HG02642 (cell line): ENCODE measurements around the gene RALGAPA2.
A peak's percentile ranks its signal among the peaks of the same experiment; 100 is the strongest.

Experiments used
- ATAC-seq: cut with Tn5 transposase; IDR thresholded peaks from one replicate; pipeline ENCODE4 v1.9.1; 2021; ENCODE audit warnings: mild to moderate bottlenecking; ENCODE audit not compliant: unreplicated experiment, poor library complexity

RALGAPA2 gene

DNA sequence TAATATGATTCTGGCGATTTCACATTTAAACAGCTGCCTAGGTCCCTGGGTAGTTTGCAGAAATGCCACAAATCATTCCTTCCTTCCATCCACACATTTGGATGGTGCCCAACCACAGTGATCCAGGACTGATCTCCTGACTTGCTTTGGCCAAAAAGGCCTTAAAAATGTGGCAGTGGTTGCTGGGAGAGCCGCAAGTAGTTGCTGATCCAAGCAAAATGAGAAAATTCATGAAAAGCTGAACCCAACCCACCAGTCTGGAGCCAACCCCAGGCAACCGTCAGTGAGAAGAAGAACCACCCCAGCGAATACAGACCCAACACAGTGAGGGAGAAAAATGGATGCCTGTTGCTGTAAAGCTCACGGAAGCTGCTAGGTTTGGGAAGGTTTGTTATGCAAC lies 25.1 kb downstream of the RALGAPA2 start:
- no peak for ATAC-seq

DNA sequence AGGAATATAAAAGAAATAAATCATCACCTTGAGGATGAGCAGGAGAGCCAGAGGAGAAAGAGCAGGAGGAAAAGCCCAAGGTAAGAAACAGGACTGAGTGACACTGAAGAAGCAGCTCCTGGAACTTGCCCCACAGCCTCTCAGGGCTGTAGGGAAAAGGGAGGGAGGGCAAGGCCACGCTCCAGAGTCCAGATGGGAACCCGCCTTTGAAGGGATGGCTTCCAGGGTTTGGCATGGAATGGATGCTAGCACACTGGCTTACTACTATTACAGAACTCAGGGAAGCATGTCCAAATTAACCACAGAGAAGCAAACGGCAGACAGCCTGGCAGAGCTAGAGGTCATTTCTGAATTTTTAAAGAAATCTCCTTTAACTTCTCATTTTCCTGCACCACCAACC lies 26.8 kb downstream of the RALGAPA2 start:
- ATAC-seq = no peak

DNA sequence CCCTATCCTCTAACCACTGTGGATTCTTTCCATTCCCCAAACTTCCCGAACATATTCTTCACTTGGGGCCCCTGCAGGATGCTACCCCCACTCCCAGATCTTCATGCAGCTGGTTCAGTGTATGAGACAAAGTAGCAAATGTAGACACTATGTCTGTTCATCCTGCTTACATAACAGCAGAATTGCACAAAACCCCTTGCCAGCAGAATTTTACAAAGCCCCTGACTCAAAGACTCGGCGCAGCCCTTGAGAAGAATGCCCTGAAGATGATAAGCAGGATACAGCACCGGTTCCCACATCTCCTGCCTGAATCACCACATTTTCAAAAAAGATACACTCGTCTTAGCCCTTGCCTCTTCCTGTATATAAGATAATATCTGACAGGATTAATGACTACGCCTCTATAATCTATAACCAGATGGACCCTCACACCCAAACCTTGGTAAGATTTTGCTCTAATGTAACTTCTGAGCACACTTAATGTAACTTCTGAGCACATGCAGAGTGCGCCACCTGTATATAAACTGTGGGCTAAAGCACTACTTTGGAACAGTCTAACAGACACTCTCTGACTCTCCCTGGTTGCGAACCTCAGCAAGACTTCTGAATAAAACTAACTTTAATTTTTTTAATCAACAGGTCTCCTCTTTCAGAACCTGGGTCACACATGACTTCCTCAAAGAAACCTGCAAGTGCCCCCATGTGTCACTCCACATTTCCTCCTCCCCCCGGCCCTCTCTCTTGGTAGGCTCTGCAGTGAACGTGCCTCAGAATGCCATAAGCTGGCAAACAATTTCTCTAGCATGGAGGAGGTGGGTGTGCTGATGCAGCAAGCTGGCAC lies 28.7 kb downstream of the RALGAPA2 start:
- no peak for ATAC-seq

DNA sequence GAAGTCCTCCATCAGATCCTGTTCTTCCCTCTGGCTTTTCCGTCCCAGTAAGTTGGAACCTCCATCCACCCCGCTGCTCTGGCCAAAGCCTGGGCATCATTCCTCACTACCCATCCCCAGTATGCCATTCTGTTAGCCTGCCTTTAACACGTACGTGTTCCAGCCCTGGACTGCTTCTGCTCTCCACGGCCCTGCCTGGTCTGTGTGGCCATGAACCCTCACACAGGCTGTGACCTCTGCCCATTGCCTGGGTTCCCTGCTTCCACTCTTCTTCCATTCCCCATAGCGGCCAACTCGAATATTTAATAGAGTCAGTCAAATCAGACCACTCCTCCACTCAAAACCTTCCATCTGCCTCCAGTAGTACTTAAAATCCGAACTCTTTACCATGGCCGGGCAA lies 29.4 kb downstream of the RALGAPA2 start:
- no peak for ATAC-seq

DNA sequence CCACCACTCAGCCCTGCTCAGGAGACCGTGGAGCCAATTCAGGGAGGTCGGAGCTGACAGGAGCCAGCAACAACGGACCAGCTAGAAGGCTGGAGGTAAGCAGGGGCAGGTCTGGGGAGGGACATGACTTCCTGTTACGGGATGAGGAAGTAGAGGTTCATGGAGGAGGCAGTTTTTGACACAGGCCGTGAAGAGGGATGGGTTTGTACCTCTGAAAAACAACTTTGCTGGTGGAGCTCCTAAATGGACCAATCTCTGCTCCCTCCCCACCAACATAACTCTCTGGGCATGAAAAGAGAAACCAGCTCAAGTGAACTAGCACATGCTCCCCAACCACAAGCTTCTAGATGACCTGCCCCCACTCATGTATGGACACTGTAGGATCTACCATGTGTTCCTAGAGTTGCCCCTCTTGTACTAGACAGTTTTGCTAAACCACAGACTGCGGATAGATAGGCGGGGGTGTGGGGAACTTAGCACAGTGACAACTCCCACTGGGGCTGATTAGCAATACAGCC lies 31.4 kb downstream of the RALGAPA2 start:
- ATAC-seq = peak; percentile 56

DNA sequence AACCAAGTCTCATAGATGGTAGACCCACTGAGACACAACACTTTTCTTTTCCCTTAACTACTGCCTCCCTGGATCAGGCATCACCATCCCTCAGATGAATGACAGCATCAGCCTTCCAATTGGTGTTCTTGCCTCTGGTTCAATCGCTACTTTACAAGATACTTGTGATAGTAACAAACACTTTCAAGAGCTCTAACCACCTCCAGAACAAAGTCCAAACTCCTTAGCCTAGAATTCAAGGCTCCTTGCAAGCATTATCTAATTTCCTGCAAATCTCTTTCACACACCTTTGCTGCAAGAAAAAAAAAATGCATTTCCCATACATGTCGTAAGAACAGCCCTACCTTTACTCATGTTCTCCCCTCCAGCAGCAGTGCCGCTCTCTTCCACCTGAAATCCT lies 33.1 kb downstream of the RALGAPA2 start:
- ATAC-seq = no peak

DNA sequence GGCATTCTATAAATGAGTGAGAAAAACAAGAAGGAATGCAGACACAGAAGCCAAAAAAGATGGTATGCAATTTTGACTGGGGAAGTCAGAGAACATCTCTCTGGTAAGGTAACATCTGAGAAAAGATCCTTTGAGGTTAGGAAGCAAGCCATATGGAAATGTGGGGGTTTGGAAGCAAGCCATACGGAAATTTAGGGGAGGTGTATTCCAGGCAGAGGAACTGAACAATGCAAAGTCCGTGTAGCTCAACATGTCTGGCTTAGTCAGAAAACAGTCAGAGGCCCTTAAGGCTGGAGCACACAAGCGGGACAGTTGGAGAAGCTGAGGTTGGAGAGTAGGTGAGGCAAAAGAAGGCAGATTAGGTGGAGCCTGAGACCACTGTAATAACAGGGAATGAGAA lies 35.3 kb downstream of the RALGAPA2 start:
- no peak for ATAC-seq

DNA sequence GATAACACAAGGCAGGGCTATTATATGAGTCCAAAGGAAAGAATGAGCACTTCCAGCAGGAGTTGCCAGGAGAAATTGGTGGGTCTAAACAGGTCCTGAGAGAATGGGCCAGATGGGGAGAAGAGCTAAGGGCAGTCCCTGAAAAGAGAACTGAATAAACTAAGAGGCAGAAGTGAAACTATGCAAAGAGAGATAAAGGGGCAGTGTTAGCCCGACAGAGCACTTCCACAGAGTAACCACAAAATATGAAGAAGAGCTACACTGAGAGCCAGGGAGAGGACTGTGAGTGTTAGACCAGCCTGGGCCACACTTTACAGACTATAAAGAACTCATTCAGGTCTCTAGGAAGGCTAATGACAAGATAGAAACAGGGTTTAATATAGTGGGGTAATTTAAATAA lies 43.8 kb downstream of the RALGAPA2 start:
- ATAC-seq = peak; percentile 99

DNA sequence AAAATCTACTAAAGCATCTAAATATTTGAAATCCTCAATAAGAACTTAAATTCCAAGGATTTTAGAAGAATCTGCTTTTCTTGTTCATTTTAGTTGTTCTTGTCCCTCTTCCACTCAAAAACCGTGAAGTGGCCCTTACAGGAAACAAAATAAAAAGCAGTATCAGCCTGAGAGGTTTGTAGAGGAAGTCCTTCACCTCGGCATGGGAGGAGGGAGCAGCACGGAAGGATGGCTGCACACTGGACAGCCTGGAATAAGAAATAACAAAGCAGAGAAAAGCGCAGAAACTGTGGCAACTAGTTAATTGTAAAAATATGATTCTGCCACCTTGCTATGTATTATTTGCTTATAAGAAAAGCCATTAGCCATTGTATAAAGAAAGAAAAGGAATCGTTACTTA lies 46.1 kb downstream of the RALGAPA2 start:
- ATAC-seq = no peak

DNA sequence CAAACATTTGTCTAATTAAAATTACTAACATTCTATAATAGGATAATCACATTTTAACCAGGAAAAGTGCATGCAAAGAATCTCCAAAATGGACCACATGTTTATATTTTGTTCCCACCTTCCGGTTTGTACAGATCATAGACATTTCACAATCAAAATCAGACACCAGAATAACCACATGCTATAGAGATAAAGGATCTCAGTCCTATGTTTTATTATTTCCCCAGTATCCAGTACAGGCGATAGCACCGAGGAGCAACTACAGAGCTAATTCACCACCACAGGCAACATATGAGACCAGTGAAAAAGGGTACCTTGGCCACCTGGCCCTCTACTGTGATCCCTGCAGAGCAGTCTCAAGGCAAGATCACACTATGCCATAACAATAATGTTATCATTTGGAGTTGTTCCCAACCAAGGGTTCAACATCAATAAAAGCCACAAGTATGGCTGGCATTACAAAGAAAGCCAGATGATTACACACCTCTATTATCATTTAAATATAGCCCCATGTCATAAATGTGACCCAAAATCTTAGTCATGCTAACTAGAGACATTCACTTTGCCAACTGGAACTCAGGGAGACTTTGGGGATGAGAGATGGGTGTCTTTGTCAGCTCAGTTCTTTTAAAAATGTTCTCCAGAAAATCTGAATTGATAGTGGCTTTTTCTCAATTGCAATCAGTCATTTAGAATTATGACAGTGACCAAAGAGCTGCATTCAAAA lies 46.7 kb downstream of the RALGAPA2 start:
- no peak for ATAC-seq

DNA sequence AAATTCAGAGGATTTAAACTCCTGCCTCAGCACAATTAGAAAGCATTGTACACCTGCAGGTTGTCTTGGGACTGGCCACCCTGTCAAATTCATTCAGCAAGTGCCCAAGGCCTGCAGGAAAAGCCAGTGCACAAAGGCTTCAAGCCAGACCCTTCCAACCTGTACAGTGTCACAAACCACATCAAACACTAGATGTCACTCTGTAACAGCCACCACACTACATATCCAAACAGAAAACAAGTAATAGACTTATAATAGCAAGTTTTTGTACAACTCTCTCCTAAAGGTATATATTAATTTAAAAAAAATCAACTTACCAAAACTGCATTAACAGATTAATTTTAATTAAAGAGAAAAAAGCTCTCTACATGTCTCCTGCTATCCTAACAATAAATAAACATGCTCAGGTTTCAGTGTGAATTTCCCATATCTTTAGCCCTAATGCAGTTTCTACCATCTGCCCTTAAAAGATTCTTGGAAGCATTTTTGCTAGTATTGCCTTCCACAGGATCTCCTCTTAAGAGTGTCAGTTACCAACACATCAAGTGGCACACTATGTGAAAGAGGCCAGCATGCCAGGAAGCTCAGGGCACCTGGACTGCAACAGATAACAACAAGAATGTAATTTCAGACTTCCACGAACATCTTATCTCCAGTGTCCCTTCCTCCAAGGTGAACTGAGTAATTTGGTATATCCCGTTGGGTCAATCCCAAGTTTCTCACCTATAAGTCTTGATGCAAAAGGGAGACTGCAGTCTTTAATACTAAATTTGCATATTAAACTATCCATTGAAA lies 47.5 kb downstream of the RALGAPA2 start:
- peak; percentile 44 for ATAC-seq

DNA sequence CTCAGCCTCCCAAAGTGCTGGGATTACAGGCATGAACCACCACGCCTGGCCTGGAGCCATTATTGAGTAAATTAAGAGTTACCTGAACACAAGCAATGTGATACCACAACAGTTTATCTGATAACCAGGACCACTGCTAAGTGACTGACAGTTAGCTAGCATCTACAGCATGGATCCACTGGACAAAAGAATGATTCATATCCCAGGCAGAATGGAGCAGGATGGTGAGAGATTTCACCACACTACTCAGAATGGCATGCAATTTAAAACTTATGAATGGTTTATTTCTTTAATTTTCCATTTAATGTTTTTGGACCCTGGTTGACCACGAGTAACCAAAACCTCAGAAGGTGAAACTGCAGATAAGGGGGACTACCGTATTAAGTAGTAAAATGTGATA lies 48.6 kb downstream of the RALGAPA2 start:
- ATAC-seq = no peak

DNA sequence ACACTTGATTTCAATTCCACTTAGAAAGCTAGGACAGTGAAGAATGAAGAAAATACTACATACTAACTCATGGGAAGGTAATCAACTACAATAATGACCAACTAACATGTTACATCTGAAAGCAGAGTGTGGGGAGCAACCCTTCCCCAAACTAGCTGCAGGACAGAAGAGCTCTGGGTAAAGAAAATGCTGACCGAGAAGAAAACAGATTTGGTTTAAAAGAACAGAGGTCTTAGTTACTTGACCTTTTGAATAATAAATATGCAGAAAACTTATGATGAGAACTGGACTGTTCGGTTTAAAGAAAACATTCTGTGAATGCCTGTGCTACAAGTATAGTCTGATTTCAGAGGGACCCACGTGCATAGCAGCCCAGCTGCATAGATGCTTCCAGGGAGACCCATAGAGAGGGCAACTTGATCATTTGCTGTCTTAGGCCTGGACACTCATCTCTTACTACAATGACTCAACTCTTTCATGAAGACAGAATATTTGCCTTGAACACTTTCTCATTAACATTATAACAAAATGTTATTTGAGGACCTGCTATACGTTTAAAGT lies 53.5 kb downstream of the RALGAPA2 start:
- no peak for ATAC-seq

DNA sequence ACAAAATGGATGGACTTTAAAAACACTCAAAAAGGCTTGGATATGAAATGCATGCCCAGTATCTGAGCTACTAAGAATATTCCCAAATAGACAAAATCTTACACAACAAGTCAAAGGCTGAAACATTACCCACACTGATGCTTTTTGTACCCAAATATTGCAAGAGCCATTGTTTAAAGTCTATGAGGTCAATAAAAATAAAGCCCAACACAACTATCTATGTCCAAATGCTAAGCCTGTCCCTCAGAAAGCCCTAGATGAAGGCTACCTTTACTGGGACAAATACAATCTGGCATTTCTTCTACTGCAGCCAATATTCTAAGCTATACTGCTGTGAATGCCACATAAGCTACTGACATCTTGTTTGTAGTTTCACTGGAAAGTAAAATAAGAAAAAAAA lies 54.3 kb downstream of the RALGAPA2 start:
- no peak for ATAC-seq

DNA sequence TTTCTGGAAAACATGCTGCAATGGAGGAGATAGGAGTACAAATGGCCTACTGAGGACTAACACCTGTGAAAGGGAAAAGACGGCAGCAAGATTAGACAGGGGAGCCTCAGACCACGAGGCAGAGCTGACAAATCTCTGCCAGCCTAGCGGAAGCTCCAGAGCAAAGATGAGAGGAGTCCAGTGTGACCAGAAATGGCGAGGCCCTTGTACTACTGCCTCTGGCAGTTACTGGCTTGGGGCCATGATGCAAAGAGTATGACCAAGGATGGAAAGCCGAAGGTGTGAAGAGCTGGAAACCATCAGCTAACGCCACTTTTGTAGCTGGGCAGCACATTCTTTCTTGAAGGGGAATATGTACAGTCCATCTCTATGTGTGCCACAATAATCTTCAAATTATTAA lies 55.4 kb downstream of the RALGAPA2 start:
- ATAC-seq = no peak

DNA sequence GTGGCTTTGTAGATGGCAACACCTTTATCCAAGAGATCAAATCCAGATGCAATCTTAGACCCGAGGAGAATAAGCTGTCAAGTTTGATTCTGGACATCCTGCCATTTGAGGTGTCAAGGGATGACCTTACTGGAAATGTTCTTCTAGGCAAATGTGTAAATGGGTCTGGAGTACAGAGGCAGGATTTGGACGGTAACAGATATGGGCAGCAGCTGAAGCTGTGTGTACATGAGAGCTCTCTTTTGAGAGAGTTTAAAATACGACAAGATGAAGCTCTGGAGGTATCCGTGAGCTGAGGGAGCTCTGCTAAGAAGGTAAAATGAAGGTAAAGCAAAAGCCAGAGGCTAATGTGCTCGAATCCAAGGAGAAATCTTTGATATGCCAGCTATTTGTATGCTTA lies 56.6 kb downstream of the RALGAPA2 start:
- ATAC-seq = no peak

DNA sequence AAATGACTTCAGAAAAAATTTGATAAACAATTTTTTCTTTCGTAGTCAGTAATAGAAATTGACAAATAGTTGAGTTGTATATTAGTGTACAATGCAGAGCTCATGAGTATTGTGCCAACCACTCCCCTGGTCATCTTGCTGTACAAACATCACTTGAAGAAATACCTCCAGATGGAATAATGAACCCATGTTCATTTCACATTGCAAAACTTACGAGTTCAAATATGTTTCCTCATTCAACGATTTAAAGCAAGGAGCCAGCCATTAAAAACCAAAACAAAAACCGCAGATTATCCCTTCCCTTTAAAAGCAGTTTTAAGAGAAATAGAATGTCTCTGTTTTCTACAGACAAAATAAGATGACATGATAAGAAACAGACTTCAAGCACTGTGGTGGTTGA lies 62.5 kb downstream of the RALGAPA2 start:
- ATAC-seq = no peak

DNA sequence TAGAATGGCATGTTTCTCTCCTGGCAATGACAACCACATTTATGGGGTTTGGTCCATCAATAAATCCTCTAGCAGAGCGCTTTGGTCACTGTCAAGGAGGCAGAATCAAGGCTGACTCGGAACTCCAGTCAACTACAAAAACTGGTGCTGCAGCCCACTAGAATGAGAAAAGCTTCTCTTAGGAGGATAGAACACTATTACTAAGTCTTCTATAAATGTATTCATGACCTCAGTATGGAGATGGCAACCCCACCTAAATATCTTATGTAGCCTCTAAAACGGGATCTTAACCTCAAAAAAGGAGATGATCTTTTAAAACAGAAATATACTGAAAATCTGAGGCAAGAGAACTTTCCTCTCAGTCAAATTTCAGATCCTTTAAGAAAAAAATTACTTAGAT lies 68.5 kb downstream of the RALGAPA2 start:
- no peak for ATAC-seq

DNA sequence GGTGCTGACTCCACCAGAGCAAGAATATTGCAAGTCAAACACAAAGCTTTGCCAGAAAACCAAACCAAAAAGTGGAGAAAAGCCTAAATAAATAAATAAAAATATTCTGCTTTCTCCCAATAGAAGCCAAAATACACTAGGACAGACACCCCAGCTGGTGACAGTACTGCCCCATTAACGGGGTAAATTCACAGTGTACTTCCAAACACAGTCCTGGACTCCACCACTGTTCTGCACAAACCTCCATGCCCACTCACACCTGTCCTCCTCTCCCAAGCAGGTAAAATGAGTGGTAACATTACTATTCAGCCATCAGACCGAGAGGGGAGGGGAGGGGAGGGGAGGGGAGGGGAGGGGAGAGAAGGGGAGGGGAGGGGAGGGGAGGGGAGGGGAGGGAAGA lies 70.7 kb downstream of the RALGAPA2 start:
- ATAC-seq = no peak

DNA sequence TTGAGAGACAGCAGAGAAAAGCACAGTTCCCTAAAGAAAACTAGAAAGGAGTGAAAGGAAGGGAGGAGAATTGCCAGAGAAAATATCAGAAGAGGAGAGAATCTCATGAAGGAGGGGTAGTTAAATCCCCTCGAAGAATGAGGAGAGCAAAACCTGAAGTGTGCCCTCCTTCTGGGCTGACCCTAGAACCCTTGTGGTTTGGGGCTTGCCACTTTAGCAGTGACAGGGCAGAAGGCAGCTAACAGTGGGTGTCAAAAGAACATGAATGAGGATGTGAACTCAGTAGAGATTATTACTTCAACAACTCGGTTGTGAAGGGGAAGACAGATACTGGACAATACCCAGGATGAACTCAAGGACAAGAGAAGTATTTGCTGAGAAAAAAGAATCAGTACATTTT lies 73.6 kb downstream of the RALGAPA2 start:
- no peak for ATAC-seq
